HG03575 (cell line): ENCODE measurements around the gene HMCN2.

Source experiments
- ATAC-seq: cut with Tn5 transposase; IDR thresholded peaks from one replicate; pipeline ENCODE4 v1.9.1; 2021; ENCODE audit not compliant: unreplicated experiment, insufficient number of reproducible peaks, low FRiP score; ENCODE audit errors: extremely low read depth

HMCN2 gene

GRCh38 chr9:130372057-130372456 is 106.5 kb downstream of the HMCN2 start:
- ATAC-seq: no peak

- no peak for ATAC-seq
These were observed 108.2 kb downstream of the HMCN2 start for GRCh38 chr9:130373679-130374325.

- ATAC-seq: no peak
These were observed 112.1 kb downstream of the HMCN2 start for GRCh38 chr9:130377612-130378011.

GRCh38 chr9:130378875-130379648 is 113.5 kb downstream of the HMCN2 start:
- ATAC-seq: no peak

GRCh38 chr9:130379649-130379970 is 114.0 kb downstream of the HMCN2 start:
- ATAC-seq: no peak

- no peak for ATAC-seq
These were observed 115.4 kb downstream of the HMCN2 start for GRCh38 chr9:130380920-130381469.

GRCh38 chr9:130381660-130382059 is 116.1 kb downstream of the HMCN2 start:
- no peak for ATAC-seq

GRCh38 chr9:130382096-130382495 is 116.5 kb downstream of the HMCN2 start:
- ATAC-seq: no peak

- ATAC-seq: no peak
These were observed 117.2 kb downstream of the HMCN2 start for GRCh38 chr9:130382636-130383349.

- no peak for ATAC-seq
These were observed 117.8 kb downstream of the HMCN2 start for GRCh38 chr9:130383350-130383715.

- ATAC-seq: no peak
These were observed 118.6 kb downstream of the HMCN2 start for GRCh38 chr9:130383979-130384676.

- ATAC-seq: no peak
These were observed 119.7 kb downstream of the HMCN2 start for GRCh38 chr9:130385257-130385656.

- ATAC-seq: no peak
These were observed 121.8 kb downstream of the HMCN2 start for GRCh38 chr9:130387398-130387797.

GRCh38 chr9:130387905-130388304 is 122.3 kb downstream of the HMCN2 start:
- no peak for ATAC-seq

GRCh38 chr9:130390390-130390789 is 124.8 kb downstream of the HMCN2 start:
- ATAC-seq: no peak

GRCh38 chr9:130390986-130391385 is 125.4 kb downstream of the HMCN2 start:
- ATAC-seq: no peak

GRCh38 chr9:130391866-130392265 is 126.3 kb downstream of the HMCN2 start:
- ATAC-seq: no peak

GRCh38 chr9:130393681-130394071 is 128.1 kb downstream of the HMCN2 start:
- no peak for ATAC-seq

GRCh38 chr9:130394320-130394719 is 128.8 kb downstream of the HMCN2 start:
- no peak for ATAC-seq
